Activated CD8-positive, alpha-beta memory T cell treated with anti-CD3 and anti-CD28 coated beads, Interleukin-2, amount 10 ng/mL, durations not matched to agents 7 days and 5 days (primary cell): ENCODE results near the gene PSMD13. TPM values are rescaled to one million over a fixed set of nuclear protein-coding genes. Genes with fewer than 3 reads are reported as not detected.
"Not testable (repeated sequence)": the region's sequence is repeated elsewhere in the genome, so short reads cannot be mapped to it uniquely, and the experiment has no call there.

Experiments used
- ATAC-seq: fragments of 150-1000 bp; cut with Tn5 transposase; one replicate; pipeline ENCODE4 v1.10.0; 2021; ENCODE audit warnings: moderate library complexity
- CTCF ChIA-PET: fragments of 350-600 bp; sonication (Branson Sonifier 250); formaldehyde crosslinking; loops from one replicate; lab custom pipeline; 2021; ENCODE audit warnings: antibody characterized with exemption; lab: Charles Lee
- DNase-seq: peaks from one replicate; pipeline ENCODE4 v3.0.0-alpha.2; 2020
- H3K27ac Mint-ChIP-seq: one replicate; pipeline ENCODE4 v1.8.0; 2021; ENCODE audit warnings: mild to moderate bottlenecking, mixed read lengths
- H3K27me3 Mint-ChIP-seq: one replicate; pipeline ENCODE4 v1.8.0; 2021; ENCODE audit warnings: mixed read lengths
- H3K36me3 Mint-ChIP-seq: one replicate; pipeline ENCODE4 v1.8.0; 2021; ENCODE audit warnings: mild to moderate bottlenecking, mixed read lengths
- H3K4me1 Mint-ChIP-seq: one replicate; pipeline ENCODE4 v1.8.0; 2021; ENCODE audit warnings: mixed read lengths
- H3K4me3 Mint-ChIP-seq: one replicate; pipeline ENCODE4 v1.8.0; 2021; ENCODE audit warnings: mild to moderate bottlenecking, moderate library complexity, mixed read lengths
- H3K9me3 Mint-ChIP-seq: one replicate; pipeline ENCODE4 v1.8.0; 2022; ENCODE audit warnings: low read depth, mixed read lengths
- total RNA-seq, 2 experiments: library from RNA; stranded (reverse); gene quantifications; one replicate each; pipeline ENCODE4 v1.2.3, GENCODE V29; 2021

Gene PSMD13
- total RNA-seq, 2 experiments from 2014 or later: 166 to 199 TPM

DNA sequence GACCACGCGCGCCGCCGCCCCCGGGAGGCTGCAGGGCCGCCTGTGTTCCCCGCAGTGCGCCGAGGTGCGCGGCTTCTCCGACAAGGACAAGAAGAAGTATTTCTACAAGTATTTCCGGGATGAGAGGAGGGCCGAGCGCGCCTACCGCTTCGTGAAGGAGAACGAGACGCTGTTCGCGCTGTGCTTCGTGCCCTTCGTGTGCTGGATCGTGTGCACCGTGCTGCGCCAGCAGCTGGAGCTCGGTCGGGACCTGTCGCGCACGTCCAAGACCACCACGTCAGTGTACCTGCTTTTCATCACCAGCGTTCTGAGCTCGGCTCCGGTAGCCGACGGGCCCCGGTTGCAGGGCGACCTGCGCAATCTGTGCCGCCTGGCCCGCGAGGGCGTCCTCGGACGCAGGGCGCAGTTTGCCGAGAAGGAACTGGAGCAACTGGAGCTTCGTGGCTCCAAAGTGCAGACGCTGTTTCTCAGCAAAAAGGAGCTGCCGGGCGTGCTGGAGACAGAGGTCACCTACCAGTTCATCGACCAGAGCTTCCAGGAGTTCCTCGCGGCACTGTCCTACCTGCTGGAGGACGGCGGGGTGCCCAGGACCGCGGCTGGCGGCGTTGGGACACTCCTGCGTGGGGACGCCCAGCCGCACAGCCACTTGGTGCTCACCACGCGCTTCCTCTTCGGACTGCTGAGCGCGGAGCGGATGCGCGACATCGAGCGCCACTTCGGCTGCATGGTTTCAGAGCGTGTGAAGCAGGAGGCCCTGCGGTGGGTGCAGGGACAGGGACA, 44.1 kb downstream of the PSMD13 start:
- H3K9me3 Mint-ChIP-seq: peaks cover 3% of the 10 kb centered on the region
- ATAC-seq: peak; percentile 51
- peak; percentile 62 for DNase-seq
- peak overlapping the region; percentile 61 for H3K27ac Mint-ChIP-seq
- H3K27me3 Mint-ChIP-seq: peaks cover 55% of the 10 kb centered on the region
- H3K36me3 Mint-ChIP-seq: peaks cover 25% of the 10 kb centered on the region
- CTCF ChIA-PET: interaction anchor here (1.1 to 5.2 kb wide), 9 partner anchors 9 to 415 kb away, joined by 3 to 29 read pairs (median 4); partner anchors contain the start of gene TMEM80
- peaks cover 49% of the 10 kb centered on the region for H3K4me1 Mint-ChIP-seq
- peak overlapping the region; percentile 72 for H3K4me3 Mint-ChIP-seq

DNA sequence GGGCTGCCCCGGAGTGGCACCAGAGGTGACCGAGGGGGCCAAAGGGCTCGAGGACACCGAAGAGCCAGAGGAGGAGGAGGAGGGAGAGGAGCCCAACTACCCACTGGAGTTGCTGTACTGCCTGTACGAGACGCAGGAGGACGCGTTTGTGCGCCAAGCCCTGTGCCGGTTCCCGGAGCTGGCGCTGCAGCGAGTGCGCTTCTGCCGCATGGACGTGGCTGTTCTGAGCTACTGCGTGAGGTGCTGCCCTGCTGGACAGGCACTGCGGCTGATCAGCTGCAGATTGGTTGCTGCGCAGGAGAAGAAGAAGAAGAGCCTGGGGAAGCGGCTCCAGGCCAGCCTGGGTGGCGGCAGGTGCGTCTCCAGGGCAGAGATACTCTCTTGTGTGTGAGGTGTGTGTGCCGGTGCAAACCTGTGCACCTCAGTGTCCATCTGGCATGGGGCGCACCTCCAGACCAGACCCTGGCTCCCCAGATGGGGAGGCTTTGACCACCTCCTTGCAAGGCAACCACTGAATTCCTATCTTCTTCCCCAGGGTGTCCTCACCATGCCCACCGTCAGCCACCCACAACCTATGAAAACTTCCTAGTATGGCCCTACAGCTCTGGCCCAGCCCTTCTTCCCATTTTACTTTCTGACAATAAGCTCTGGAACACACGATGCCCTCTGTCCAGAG, 44.8 kb downstream of the PSMD13 start:
- Mint-ChIP-seq H3K4me3 (peak overlapping the region; percentile 72), H3K4me1 (peaks cover 49% of the 10 kb centered on the region)

DNA sequence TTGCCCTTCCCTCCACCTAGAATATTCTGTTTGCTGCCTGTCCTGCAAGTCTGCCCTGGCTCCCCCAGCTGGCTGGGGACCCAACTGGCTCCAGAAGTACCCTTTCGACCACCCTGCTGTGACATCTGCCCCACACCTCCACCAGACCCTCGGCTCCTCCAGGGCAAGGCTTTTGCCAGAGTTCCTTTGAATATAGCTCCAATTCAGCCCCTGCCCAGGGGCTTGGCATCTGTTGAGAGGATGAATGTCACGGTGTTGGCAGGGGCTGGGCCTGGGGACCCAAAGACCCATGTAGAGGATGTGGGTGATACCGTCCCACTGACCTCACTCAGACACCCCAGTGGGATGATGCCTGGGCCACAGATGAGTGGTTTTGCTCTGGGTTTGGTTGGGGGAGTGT, 45.4 kb downstream of the PSMD13 start:
- peak overlapping the region; percentile 72 for H3K4me3 Mint-ChIP-seq
- ATAC-seq (no peak), DNase-seq (peak; percentile 40)
- peaks cover 54% of the 10 kb centered on the region for H3K4me1 Mint-ChIP-seq
- peaks cover 46% of the 10 kb centered on the region for H3K27me3 Mint-ChIP-seq
- H3K36me3 Mint-ChIP-seq: peaks cover 17% of the 10 kb centered on the region
- CTCF ChIA-PET: interaction anchor here (1.1 to 5.2 kb wide), 5 partner anchors 14 to 115 kb away, joined by 3 to 29 read pairs (median 23); no protein-coding TSS in a partner anchor
- H3K9me3 Mint-ChIP-seq: peaks cover 3% of the 10 kb centered on the region
- H3K27ac Mint-ChIP-seq: peak overlapping the region; percentile 42

More for the DNA sequence above, 44.8 kb downstream of the PSMD13 start:
- H3K27me3 Mint-ChIP-seq: peaks cover 47% of the 10 kb centered on the region
- ATAC-seq (peak; percentile 9), DNase-seq (no peak)
- H3K36me3 Mint-ChIP-seq: peaks cover 21% of the 10 kb centered on the region
- peak overlapping the region; percentile 61 for H3K27ac Mint-ChIP-seq
- CTCF ChIA-PET: interaction anchor here (1.1 to 5.2 kb wide), 7 partner anchors 8 to 414 kb away, joined by 3 to 29 read pairs (median 8); partner anchors contain the start of gene TMEM80
- H3K9me3 Mint-ChIP-seq: peaks cover 3% of the 10 kb centered on the region

DNA sequence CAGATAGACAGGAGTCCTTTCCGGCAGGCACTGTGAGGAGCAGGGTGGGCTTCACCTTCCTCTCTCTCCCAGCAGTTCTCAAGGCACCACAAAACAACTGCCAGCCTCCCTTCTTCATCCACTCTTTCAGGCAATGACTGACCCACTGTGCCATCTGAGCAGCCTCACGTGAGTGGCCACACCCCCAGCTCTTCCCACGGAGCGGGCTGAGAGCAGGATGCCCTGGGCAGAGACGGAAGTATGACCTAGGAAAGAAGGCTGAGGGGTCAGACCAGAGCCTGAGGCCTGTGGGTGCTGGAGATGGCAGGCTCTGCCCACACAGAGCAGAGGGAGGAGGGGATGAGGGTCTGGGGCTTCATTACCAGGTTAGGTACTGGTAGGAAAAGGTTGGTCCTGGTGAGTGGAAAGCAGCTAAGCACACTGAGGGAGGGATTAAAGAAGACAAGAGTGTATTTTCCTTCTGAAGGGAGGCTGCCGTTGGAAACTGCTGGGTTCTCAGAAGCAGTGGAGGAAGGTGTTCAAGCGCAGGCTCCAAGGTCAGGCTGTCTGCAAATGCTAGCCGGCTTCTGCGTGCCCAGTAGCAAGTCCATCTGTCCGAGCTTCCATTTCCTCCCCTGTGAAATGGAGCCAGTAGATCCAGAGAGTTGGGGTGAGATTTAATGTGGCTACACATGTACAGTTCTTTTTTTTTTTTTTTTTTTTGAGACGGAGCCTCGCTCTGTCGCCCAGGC, 46.0 kb downstream of the PSMD13 start:
- CTCF ChIA-PET: interaction anchor here (1.2 to 5.2 kb wide), 4 partner anchors 15 to 46 kb away, joined by 3 to 29 read pairs (median 24); no protein-coding TSS in a partner anchor
- ATAC-seq (no peak), DNase-seq (peak; percentile 37)
- Mint-ChIP-seq H3K27me3 (peaks cover 45% of the 10 kb centered on the region), H3K4me1 (peaks cover 55% of the 10 kb centered on the region), H3K9me3 (no peaks in the 10 kb centered on the region), H3K36me3 (peaks cover 12% of the 10 kb centered on the region), H3K4me3 (peak overlapping the region; percentile 72), H3K27ac (no peak overlapping the region)

- Mint-ChIP-seq H3K27me3 (peaks cover 43% of the 10 kb centered on the region), H3K9me3 (no peaks in the 10 kb centered on the region), H3K4me3 (no peak overlapping the region), H3K36me3 (peaks cover 15% of the 10 kb centered on the region), H3K27ac (no peak overlapping the region), H3K4me1 (peaks cover 52% of the 10 kb centered on the region)
- CTCF ChIA-PET: interaction anchor here (1.2 to 2.2 kb wide), 2 partner anchors 33 to 76 kb away, joined by 3 to 8 read pairs; partner anchors contain the start of genes BET1L and RIC8A
- DNase-seq (peak; percentile 35), ATAC-seq (no peak)
Measured at GRCh38 chr11:283405-284104, 46.8 kb downstream of the PSMD13 start.

- H3K4me3 Mint-ChIP-seq: no peak overlapping the region
Measured at GRCh38 chr11:284105-285020, 47.6 kb downstream of the PSMD13 start.

DNA sequence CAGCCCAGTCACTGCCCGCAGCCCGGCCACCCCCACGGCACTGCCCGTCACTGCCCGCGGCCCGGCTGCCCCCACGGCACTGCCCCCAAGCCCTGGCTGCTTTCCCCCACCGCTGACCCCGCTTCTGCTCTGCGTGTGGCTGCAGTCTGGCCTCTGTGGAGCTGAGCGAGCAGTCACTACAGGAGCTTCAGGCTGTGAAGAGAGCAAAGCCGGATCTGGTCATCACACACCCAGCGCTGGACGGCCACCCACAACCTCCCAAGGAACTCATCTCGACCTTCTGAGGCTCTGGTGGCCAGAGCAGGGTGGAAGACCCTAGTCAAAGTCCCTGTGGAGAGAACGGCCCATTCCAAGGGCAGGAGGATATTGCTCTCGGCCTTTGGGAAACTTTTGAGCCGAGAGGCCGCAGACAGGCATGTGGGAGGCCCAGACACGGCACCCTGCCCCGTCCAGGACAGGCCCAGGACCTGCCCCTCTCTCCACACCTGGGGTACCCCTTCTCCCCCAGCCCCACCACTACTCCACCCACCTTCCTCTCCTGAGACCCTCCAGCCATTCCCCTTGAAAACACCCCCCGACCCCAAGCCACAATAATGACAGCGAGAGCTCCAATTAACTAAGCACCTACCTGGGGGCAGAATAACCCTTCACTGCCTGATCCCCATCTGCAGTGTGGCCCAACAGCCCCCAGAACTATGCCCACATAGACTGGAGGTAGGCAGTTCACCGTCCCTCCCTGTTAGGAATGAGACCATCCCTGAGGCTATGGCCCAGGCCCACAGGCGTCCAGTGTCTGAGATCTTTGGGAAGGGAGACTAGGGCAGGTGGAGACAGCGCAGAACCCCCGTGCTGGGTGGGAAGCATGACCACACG, 48.5 kb downstream of the PSMD13 start:
- ATAC-seq: no peak
- peak; percentile 36 for DNase-seq
- Mint-ChIP-seq H3K4me3 (no peak overlapping the region), H3K36me3 (peaks cover 17% of the 10 kb centered on the region), H3K27ac (no peak overlapping the region), H3K9me3 (no peaks in the 10 kb centered on the region), H3K27me3 (peaks cover 37% of the 10 kb centered on the region), H3K4me1 (peaks cover 52% of the 10 kb centered on the region)
- CTCF ChIA-PET: interaction anchor here (1.2 to 2.2 kb wide), 2 partner anchors 34 to 78 kb away, joined by 3 to 8 read pairs; partner anchors contain the start of genes BET1L and RIC8A

More at GRCh38 chr11:284105-285020, 47.6 kb downstream of the PSMD13 start:
- no peak for ATAC-seq
- CTCF ChIA-PET: interaction anchor here (1.2 to 2.2 kb wide), 2 partner anchors 34 to 77 kb away, joined by 3 to 8 read pairs; partner anchors contain the start of genes BET1L and RIC8A
- Mint-ChIP-seq H3K36me3 (peaks cover 15% of the 10 kb centered on the region), H3K27me3 (peaks cover 39% of the 10 kb centered on the region), H3K4me1 (peaks cover 49% of the 10 kb centered on the region), H3K9me3 (no peaks in the 10 kb centered on the region), H3K27ac (no peak overlapping the region)
- DNase-seq: peak; percentile 39

- CTCF ChIA-PET: interaction anchor here (2.2 kb wide), 1 partner anchor 35 kb away, joined by 8 read pairs; no protein-coding TSS in a partner anchor
- no peak overlapping the region for H3K27ac Mint-ChIP-seq
- no peak overlapping the region for H3K4me3 Mint-ChIP-seq
- peaks cover 16% of the 10 kb centered on the region for H3K36me3 Mint-ChIP-seq
- no peaks in the 10 kb centered on the region for H3K9me3 Mint-ChIP-seq
- peaks cover 54% of the 10 kb centered on the region for H3K4me1 Mint-ChIP-seq
- H3K27me3 Mint-ChIP-seq: peaks cover 35% of the 10 kb centered on the region
- DNase-seq: peak; percentile 38
- ATAC-seq: no peak
Measured at GRCh38 chr11:285894-286220, 49.1 kb downstream of the PSMD13 start.

DNA sequence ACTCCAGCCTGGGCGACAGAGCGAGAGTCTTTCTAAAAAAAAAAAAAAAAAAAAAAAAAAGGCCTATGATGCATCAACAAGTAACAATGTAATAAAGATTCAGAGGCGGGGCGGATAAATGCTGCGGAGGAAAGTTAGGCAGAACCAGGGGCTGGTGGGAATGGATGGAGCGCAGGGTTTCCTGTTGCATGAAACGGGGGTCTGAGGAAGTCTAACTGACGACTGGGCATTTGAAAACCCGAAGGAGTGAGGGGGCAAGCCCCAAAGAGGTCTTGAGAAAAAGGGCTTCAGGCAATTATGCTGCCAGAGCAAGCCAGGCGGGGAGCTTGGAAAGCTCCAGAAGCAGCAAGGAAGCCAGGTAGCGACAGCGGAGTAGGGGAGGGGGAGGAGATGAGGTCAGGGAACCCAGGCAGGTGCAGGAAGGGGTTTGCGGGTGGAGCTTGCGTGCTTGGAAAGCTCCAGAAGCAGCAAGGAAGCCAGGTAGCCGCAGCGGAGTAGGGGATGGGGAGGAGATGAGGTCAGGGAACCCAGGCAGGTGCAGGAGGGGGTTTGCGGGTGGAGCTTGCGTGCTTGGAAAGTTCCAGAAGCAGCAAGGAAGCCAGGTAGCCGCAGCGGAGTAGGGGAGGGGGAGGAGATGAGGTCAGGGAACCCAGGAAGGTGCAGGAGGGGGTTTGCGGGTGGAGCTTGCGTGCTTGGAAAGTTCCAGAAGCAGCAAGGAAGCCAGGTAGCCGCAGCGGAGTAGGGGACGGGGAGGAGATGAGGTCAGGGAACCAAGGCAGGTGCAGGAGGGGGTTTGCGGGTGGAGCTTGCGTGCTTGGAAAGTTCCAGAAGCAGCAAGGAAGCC, 50.4 kb downstream of the PSMD13 start:
- CTCF ChIA-PET: interaction anchor here (0.9 to 2.7 kb wide), 4 partner anchors 9 to 41 kb away, joined by 3 to 16 read pairs (median 7); partner anchors contain the start of gene NLRP6
- peaks cover 48% of the 10 kb centered on the region for H3K4me1 Mint-ChIP-seq
- H3K27me3 Mint-ChIP-seq: peaks cover 21% of the 10 kb centered on the region
- peaks cover 17% of the 10 kb centered on the region for H3K36me3 Mint-ChIP-seq
- H3K4me3 Mint-ChIP-seq: peak overlapping the region; percentile 95
- peak; percentile 80 for DNase-seq
- H3K9me3 Mint-ChIP-seq, ATAC-seq: not testable (repeated sequence)
- H3K27ac Mint-ChIP-seq: peak overlapping the region; percentile 94

- CTCF ChIA-PET: interaction anchor here (0.9 to 3.8 kb wide), 5 partner anchors 10 to 40 kb away, joined by 3 to 27 read pairs (median 10); partner anchors contain the start of gene NLRP6
- peak; percentile 38 for ATAC-seq
- H3K27ac Mint-ChIP-seq: peak overlapping the region; percentile 94
- peaks cover 46% of the 10 kb centered on the region for H3K4me1 Mint-ChIP-seq
- H3K27me3 Mint-ChIP-seq: peaks cover 14% of the 10 kb centered on the region
- DNase-seq: peak; percentile 74
- peak overlapping the region; percentile 95 for H3K4me3 Mint-ChIP-seq
- H3K36me3 Mint-ChIP-seq: peaks cover 14% of the 10 kb centered on the region
- H3K9me3 Mint-ChIP-seq: no peaks in the 10 kb centered on the region
Measured at GRCh38 chr11:287821-288477, 51.2 kb downstream of the PSMD13 start.
